NCI-H1105 (cell line): ENCODE results near the gene EEF1AKMT2.
"Not testable (repeated sequence)": the region's sequence is repeated elsewhere in the genome, so short reads cannot be mapped to it uniquely, and the experiment has no call there.

Experiments
- DNase-seq: peaks from one replicate; lab custom pipeline; 2025; lab: John Stamatoyannopoulos, UW

Gene EEF1AKMT2

GRCh38 chr10:124755581-124755980, 36.1 kb downstream of the EEF1AKMT2 start:
- DNase-seq, result no peak

GRCh38 chr10:124754227-124754626, 37.5 kb downstream of the EEF1AKMT2 start:
- no peak for DNase-seq

GRCh38 chr10:124748953-124749645, 42.6 kb downstream of the EEF1AKMT2 start:
- DNase-seq, result no peak

- DNase-seq, result no peak
These were observed 43.5 kb downstream of the EEF1AKMT2 start for GRCh38 chr10:124748166-124748565.

GRCh38 chr10:124747745-124748144, 43.9 kb downstream of the EEF1AKMT2 start:
- DNase-seq, result no peak

- no peak for DNase-seq
These were observed 44.7 kb downstream of the EEF1AKMT2 start for GRCh38 chr10:124746992-124747391.

GRCh38 chr10:124746447-124746846, 45.2 kb downstream of the EEF1AKMT2 start:
- DNase-seq, result not testable (repeated sequence)

GRCh38 chr10:124745673-124746072, 46.0 kb downstream of the EEF1AKMT2 start:
- peak; percentile 18 for DNase-seq

GRCh38 chr10:124745252-124745651, 46.4 kb downstream of the EEF1AKMT2 start:
- DNase-seq, result no peak

GRCh38 chr10:124744102-124745050, 47.3 kb downstream of the EEF1AKMT2 start, which contains the start of gene FAM53B:
TSS of gene FAM53B (minus strand) at chr10:124744378. CDS start at chr10:124706713, 37,665 bp downstream.
- DNase-seq, result peak; percentile 45

GRCh38 chr10:124743191-124744101, 48.2 kb downstream of the EEF1AKMT2 start:
- DNase-seq, result no peak

- no peak for DNase-seq
These were observed 49.1 kb downstream of the EEF1AKMT2 start for GRCh38 chr10:124742413-124743190.

- no peak for DNase-seq
These were observed 49.7 kb downstream of the EEF1AKMT2 start for GRCh38 chr10:124741922-124742412.

GRCh38 chr10:124741281-124741921, 50.3 kb downstream of the EEF1AKMT2 start:
- no peak for DNase-seq

- no peak for DNase-seq
These were observed 51.1 kb downstream of the EEF1AKMT2 start for GRCh38 chr10:124740369-124741280.

GRCh38 chr10:124739986-124740368, 51.7 kb downstream of the EEF1AKMT2 start:
- no peak for DNase-seq

- no peak for DNase-seq
These were observed 52.4 kb downstream of the EEF1AKMT2 start for GRCh38 chr10:124739119-124739921.

- DNase-seq, result no peak
These were observed 53.2 kb downstream of the EEF1AKMT2 start for GRCh38 chr10:124738441-124738840.
